Panc1 (cell line): Measurements from ENCODE around the gene GPR176. TPM values are rescaled to one million over a fixed set of nuclear protein-coding genes. Genes with fewer than 3 reads are reported as not detected.

Experiments used
- ATAC-seq: fragments of 200-7000 bp; cut with Tn5 transposase; 2 replicates; pipeline ENCODE4 v1.9.1; 2020; ENCODE audit warnings: mild to moderate bottlenecking, moderate library complexity
- BruUV-seq: library from RNA; stranded (reverse); fragments of 400-500 nt; replicated peaks from 2 replicates; lab custom pipeline; 2021; lab: Mats Ljungman, UMichigan
- CTCF ChIA-PET: fragments of 300-600 bp; sonication (Branson Sonifier 250); formaldehyde crosslinking; loops from one replicate; lab custom pipeline; 2022; ENCODE audit warnings: antibody characterized with exemption; lab: Charles Lee
- POLR2A ChIA-PET: fragments of 300-600 bp; sonication (Branson Sonifier 250); formaldehyde crosslinking; loops from one replicate; lab custom pipeline; 2022; ENCODE audit warnings: antibody characterized with exemption; lab: Charles Lee
- DNase-seq: peaks from one replicate; pipeline ENCODE4 v3.0.0-alpha.2; 2010; ENCODE audit warnings: low read depth, low spot score
- H3K27ac ChIP-seq: 2 replicates; pipeline ENCODE4 v1.5.1; 2011; ENCODE audit warnings: mild to moderate bottlenecking, low read length, inconsistent platforms
- H3K27me3 ChIP-seq: fragments of 200-500 bp; sonication (Bioruptor generic); 2 replicates; pipeline ENCODE4 v1.6.0; 2014; ENCODE audit warnings: low read length, inconsistent platforms; ENCODE audit not compliant: control insufficient read depth, insufficient read depth
- H3K36me3 ChIP-seq: fragments of 200-500 bp; sonication (Bioruptor generic); 2 replicates; pipeline ENCODE4 v1.5.1; 2014; ENCODE audit warnings: inconsistent platforms, mild to moderate bottlenecking, low read length, moderate library complexity; ENCODE audit not compliant: control insufficient read depth, insufficient read depth
- H3K4me1 ChIP-seq: 2 replicates; pipeline ENCODE4 v1.5.1; 2011; ENCODE audit warnings: inconsistent platforms, mild to moderate bottlenecking, low read length, moderate library complexity; ENCODE audit not compliant: control insufficient read depth, insufficient read depth
- H3K4me3 ChIP-seq, 2 experiments: 2 replicates each; pipeline ENCODE4 v1.5.1; 2011 to 2012; ENCODE audit warnings: low read depth in 2 of 2, low read length in 2 of 2, mild to moderate bottlenecking in 2 of 2, inconsistent platforms in 1 of 2, moderate library complexity in 1 of 2
- H3K9me3 ChIP-seq: fragments of 200-500 bp; sonication (Bioruptor generic); 2 replicates; pipeline ENCODE4 v1.5.1; 2014; ENCODE audit warnings: low read depth, mild to moderate bottlenecking, inconsistent platforms, low read length, moderate library complexity; ENCODE audit not compliant: control insufficient read depth, insufficient read depth
- CTCF ChIP-seq: fragments of 450-650 bp; IDR thresholded peaks from 2 replicates; pipeline ENCODE4 v1.5.1; 2017; ENCODE audit warnings: mild to moderate bottlenecking
- POLR2AphosphoS5 ChIP-seq: IDR thresholded peaks from 2 replicates; pipeline ENCODE4 v1.6.1; 2012; ENCODE audit warnings: mild to moderate bottlenecking, low read depth, low read length, moderate library complexity
- REST ChIP-seq, 2 experiments: IDR thresholded peaks; 2 replicates each; pipeline ENCODE4 v1.6.1; 2011 to 2012; ENCODE audit warnings: low read depth in 2 of 2, control low read depth in 1 of 2, low read length in 1 of 2, mild to moderate bottlenecking in 1 of 2, moderate library complexity in 1 of 2; ENCODE audit not compliant: insufficient read depth in 1 of 2
- SIN3A ChIP-seq: IDR thresholded peaks from 2 replicates; pipeline ENCODE4 v1.6.1; 2012; ENCODE audit warnings: low read depth, mild to moderate bottlenecking, low read length, moderate library complexity, borderline replicate concordance; ENCODE audit not compliant: insufficient read depth
- TCF7L2 ChIP-seq: IDR thresholded peaks from 2 replicates; pipeline ENCODE4 v1.6.1; 2011; ENCODE audit warnings: mild to moderate bottlenecking, low read depth, low read length, inconsistent platforms
- in situ Hi-C: cut with HindIII; loops from 2 replicates; pipeline ENCODE4 v1.10.0; 2016; ENCODE audit warnings: low sequenced_read_pairs, low pct_unique_long_range_greater_than_20kb
- intact Hi-C: fragments of 100-400 bp; cut with micrococcal nuclease; formaldehyde crosslinking; loops from one replicate; pipeline ENCODE4 v1.10.0; 2022; ENCODE audit not compliant: unreplicated experiment
- total RNA-seq: library from RNA; stranded (reverse); gene quantifications from one replicate; pipeline ENCODE4 v1.2.1, GENCODE V29; 2021; ENCODE audit not compliant: unreplicated experiment

The GPR176 gene
- total RNA-seq, 1 experiment from 2014 or later: 12.7 TPM

- intact Hi-C loops (loop anchor here (5.0 kb wide), 1 partner anchor 239 kb away; no protein-coding TSS in a partner anchor), in situ Hi-C loops (no loop called here)
- Histone ChIP-seq H3K27me3 (no peaks in the 10 kb centered on the region; the same call in 1 of the 2 replicates), H3K9me3 (no peaks in the 10 kb centered on the region), H3K36me3 (no peaks in the 10 kb centered on the region), H3K27ac (no peak overlapping the region), H3K4me1 (no peaks in the 10 kb centered on the region), H3K4me3 (no peak overlapping the region)
- ATAC-seq (no peak), DNase-seq (no peak)
- ChIA-PET POLR2A (no interaction called here), CTCF (no interaction called here)
- no TSS peak for BruUV-seq
- no peak for TF ChIP-seq SIN3A
- TF ChIP-seq CTCF: no peak
- TF ChIP-seq POLR2AphosphoS5: no peak
- TF ChIP-seq TCF7L2: no peak
- no peak for TF ChIP-seq REST (IDR thresholded peaks at IDR 0.05; ENCODE audit: insufficient read depth in 1 of 2, low read depth in 2 of 2, low read length in 1 of 2)
These were observed 6.5 kb upstream of the GPR176 start for GRCh38 chr15:39926526-39926925.

GRCh38 chr15:39925112-39925842 is 5.2 kb upstream of the GPR176 start:
- ChIA-PET POLR2A (no interaction called here), CTCF (no interaction called here)
- H3K4me3 ChIP-seq: no peak overlapping the region
- no peaks in the 10 kb centered on the region; the same call in 1 of the 2 replicates for H3K27me3 ChIP-seq
- no TSS peak for BruUV-seq
- in situ Hi-C loops: no loop called here
- no peaks in the 10 kb centered on the region for H3K9me3 ChIP-seq
- intact Hi-C loops: loop anchor here (5.0 kb wide), 1 partner anchor 238 kb away; no protein-coding TSS in a partner anchor
- no peak for TF ChIP-seq SIN3A
- no peak for TF ChIP-seq POLR2AphosphoS5
- no peak for TF ChIP-seq CTCF
- TF ChIP-seq TCF7L2: no peak
- TF ChIP-seq REST (IDR thresholded peaks at IDR 0.05; ENCODE audit: insufficient read depth in 1 of 2, low read depth in 2 of 2, low read length in 1 of 2): no peak
- no peak overlapping the region for H3K27ac ChIP-seq
- ATAC-seq: no peak
- H3K36me3 ChIP-seq: no peaks in the 10 kb centered on the region
- DNase-seq: no peak
- no peaks in the 10 kb centered on the region for H3K4me1 ChIP-seq
